Mammary epithelial cell (primary cell): ENCODE measurements around the gene FER.

Source experiments
- EZH2 ChIP-seq: IDR thresholded peaks from 2 replicates; pipeline ENCODE4 v1.6.1; 2012; ENCODE audit warnings: low read length, inconsistent platforms, borderline replicate concordance
- TF ChIP-seq, protein P1 (sequence below), 2 donors: IDR thresholded peaks in 1 of 2; conservative IDR thresholded peaks in 1 of 2; 2 replicates each; pipeline ENCODE4 v1.5.1; 2011 to 2012; ENCODE audit warnings: inconsistent platforms in 2 of 2, low read length in 2 of 2, mild to moderate bottlenecking in 2 of 2, control low read depth in 1 of 2, low read depth in 1 of 2; ENCODE audit not compliant: insufficient read depth in 1 of 2; ENCODE audit errors: extremely low read depth in 1 of 2

GRCh38 chr5:109218818-109219217, 471.1 kb downstream of the FER start:
- no peak for TF ChIP-seq EZH2
- TF ChIP-seq, protein P1, sequence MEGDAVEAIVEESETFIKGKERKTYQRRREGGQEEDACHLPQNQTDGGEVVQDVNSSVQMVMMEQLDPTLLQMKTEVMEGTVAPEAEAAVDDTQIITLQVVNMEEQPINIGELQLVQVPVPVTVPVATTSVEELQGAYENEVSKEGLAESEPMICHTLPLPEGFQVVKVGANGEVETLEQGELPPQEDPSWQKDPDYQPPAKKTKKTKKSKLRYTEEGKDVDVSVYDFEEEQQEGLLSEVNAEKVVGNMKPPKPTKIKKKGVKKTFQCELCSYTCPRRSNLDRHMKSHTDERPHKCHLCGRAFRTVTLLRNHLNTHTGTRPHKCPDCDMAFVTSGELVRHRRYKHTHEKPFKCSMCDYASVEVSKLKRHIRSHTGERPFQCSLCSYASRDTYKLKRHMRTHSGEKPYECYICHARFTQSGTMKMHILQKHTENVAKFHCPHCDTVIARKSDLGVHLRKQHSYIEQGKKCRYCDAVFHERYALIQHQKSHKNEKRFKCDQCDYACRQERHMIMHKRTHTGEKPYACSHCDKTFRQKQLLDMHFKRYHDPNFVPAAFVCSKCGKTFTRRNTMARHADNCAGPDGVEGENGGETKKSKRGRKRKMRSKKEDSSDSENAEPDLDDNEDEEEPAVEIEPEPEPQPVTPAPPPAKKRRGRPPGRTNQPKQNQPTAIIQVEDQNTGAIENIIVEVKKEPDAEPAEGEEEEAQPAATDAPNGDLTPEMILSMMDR (conservative IDR thresholded peaks at IDR 0.05 in 1 of 2, IDR thresholded peaks at IDR 0.05 in 1 of 2; ENCODE audit: extremely low read depth in 1 of 2, insufficient read depth in 1 of 2, low read depth in 1 of 2, low read length in 2 of 2): no peak
